GM12878 (cell line): ENCODE measurements around the gene SPACA5.

ENCODE experiments used
- EZH2 ChIP-seq: IDR thresholded peaks from 2 replicates; pipeline ENCODE4 v1.6.1; 2012; ENCODE audit warnings: low read depth, mild to moderate bottlenecking, control low read depth, inconsistent platforms, low read length, borderline replicate concordance; ENCODE audit not compliant: control insufficient read depth
- POLR2A ChIP-seq: IDR thresholded peaks from 2 replicates; pipeline ENCODE4 v1.6.1; 2011; ENCODE audit warnings: low read depth, mild to moderate bottlenecking, low read length
- SMARCA5 ChIP-seq: fragments of 450-650 bp; IDR thresholded peaks from 2 replicates; pipeline ENCODE4 v1.6.1; 2017; ENCODE audit warnings: mild to moderate bottlenecking
- TF ChIP-seq, protein P1 (sequence below), 3 experiments: IDR thresholded peaks in 2 of 3; conservative IDR thresholded peaks in 1 of 3; 2 replicates each; pipeline ENCODE4 v1.5.1; 2011; ENCODE audit warnings: low read depth in 3 of 3, low read length in 3 of 3, mild to moderate bottlenecking in 3 of 3, control low read depth in 2 of 3, moderate library complexity in 2 of 3, inconsistent platforms in 1 of 3, mixed read lengths in 1 of 3; ENCODE audit not compliant: control insufficient read depth in 2 of 3, insufficient read depth in 1 of 3; ENCODE audit errors: extremely low read depth in 1 of 3
- TF ChIP-seq, protein P2 (sequence below): IDR thresholded peaks from 2 replicates; pipeline ENCODE4 v1.6.1; 2012; ENCODE audit warnings: low read depth, low read length, improper control_type of control experiment

DNA sequence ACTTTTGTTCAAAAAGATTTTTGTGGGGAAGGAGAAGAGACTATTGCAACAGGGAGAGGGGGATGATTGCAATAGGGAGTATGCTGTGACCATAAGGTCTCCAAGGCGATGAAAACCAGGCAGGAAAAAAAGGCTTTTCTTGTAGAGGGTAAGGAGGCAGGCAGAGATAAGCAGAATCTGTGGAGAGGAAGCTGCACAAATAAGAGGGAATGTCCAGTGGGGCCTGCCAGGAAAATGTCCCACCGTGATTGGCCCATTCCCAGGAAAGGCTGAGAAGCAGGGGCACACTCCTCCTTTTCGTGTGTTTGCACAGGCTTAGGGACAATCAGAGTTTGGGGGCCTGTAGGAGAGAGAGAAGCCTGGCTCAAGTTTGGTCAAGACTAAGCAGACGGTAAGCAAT, 29.1 kb downstream of the SPACA5 start:
- TF ChIP-seq, protein P1, sequence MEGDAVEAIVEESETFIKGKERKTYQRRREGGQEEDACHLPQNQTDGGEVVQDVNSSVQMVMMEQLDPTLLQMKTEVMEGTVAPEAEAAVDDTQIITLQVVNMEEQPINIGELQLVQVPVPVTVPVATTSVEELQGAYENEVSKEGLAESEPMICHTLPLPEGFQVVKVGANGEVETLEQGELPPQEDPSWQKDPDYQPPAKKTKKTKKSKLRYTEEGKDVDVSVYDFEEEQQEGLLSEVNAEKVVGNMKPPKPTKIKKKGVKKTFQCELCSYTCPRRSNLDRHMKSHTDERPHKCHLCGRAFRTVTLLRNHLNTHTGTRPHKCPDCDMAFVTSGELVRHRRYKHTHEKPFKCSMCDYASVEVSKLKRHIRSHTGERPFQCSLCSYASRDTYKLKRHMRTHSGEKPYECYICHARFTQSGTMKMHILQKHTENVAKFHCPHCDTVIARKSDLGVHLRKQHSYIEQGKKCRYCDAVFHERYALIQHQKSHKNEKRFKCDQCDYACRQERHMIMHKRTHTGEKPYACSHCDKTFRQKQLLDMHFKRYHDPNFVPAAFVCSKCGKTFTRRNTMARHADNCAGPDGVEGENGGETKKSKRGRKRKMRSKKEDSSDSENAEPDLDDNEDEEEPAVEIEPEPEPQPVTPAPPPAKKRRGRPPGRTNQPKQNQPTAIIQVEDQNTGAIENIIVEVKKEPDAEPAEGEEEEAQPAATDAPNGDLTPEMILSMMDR (IDR thresholded peaks at IDR 0.05 in 2 of 3, conservative IDR thresholded peaks at IDR 0.05 in 1 of 3; ENCODE audit: control insufficient read depth in 2 of 3, extremely low read depth in 1 of 3, insufficient read depth in 1 of 3, low read depth in 3 of 3, low read length in 3 of 3), result no peak
- TF ChIP-seq SMARCA5, result no peak
- TF ChIP-seq EZH2, result no peak
- TF ChIP-seq, protein P2, sequence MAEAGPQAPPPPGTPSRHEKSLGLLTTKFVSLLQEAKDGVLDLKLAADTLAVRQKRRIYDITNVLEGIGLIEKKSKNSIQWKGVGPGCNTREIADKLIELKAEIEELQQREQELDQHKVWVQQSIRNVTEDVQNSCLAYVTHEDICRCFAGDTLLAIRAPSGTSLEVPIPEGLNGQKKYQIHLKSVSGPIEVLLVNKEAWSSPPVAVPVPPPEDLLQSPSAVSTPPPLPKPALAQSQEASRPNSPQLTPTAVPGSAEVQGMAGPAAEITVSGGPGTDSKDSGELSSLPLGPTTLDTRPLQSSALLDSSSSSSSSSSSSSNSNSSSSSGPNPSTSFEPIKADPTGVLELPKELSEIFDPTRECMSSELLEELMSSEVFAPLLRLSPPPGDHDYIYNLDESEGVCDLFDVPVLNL, result no peak
- TF ChIP-seq POLR2A, result no peak
